SW 1271 (cell line): ENCODE data around the gene ZHX3.

ENCODE experiments used
- DNase-seq, 2 experiments: peaks; one replicate each; lab custom pipeline; 2025; lab: John Stamatoyannopoulos, UW

Gene ZHX3

DNA sequence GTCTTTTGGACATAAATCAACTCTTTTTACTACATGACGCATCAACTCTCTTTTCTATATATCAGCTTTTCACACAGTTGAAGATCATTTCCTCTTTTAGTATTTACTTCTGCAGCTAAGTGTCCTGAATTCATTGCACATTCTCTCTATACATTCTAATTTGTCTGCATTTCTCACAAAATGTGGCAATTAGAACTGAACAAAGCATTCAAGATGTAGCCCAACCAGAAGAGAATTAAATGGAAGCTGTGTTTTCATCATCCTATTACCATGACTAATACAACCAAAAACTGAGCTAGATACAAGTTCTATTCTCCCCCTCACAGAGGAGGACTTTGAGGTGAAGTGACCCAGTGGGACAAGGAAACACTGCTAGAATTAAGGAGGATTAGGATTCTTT is 93.2 kb downstream of the ZHX3 start:
- DNase-seq = no peak

DNA sequence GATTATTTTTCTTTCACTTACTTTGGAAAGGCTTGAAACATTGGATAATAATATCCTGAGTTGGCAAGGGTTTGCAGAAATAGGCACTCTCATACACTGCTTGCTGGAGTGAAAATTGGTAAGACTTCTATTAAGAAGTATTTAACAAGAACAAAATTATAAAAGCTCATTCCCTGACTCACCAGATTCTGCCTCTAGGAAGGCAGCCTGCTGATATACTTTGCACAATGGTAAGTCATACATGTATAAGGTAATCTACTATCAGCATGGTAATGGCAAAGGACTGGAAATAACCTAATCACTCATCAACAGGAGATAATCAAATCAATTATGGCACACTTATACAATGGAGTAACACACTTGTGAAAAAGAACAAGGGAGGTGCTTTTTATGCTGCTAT is 94.4 kb downstream of the ZHX3 start:
- no peak for DNase-seq

DNA sequence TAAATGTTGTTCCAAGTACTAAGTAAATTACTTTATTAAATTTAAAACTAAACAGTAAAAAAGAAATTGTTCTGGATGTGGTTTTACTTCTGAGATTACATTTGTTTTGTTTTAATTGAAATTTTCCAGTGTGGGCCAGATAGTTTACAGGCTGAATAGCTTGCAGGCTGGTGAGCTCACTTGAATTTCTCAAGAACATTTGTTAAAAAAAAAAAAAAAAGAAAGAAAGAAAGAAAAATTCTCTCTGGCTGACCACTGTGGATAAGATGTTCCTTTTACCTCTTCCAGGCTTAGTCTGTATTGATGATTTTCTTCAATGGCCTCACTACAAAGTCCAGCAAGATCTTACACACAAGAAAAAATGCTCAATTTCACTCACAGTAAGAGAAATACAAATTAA is 94.8 kb downstream of the ZHX3 start:
- no peak for DNase-seq

DNA sequence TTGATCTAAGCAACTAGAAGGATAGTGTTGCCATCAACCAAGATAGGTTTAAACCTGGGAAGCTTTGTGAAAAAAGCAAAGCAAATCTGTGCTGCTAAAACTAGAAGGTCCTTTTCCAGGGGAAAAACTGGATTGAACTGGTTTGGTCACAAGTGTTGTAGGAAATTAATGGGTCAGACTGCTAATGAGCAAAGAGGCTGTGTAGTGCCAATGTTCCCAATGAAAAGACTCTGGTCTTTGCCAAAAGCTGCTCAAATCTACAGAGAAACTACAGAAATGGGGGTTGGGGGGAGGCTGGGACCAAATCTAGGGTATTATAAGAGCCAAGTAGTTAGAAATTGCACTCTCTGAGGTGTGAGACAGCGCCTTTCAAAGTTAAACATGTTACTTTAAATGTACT is 95.2 kb downstream of the ZHX3 start:
- DNase-seq = no peak

DNA sequence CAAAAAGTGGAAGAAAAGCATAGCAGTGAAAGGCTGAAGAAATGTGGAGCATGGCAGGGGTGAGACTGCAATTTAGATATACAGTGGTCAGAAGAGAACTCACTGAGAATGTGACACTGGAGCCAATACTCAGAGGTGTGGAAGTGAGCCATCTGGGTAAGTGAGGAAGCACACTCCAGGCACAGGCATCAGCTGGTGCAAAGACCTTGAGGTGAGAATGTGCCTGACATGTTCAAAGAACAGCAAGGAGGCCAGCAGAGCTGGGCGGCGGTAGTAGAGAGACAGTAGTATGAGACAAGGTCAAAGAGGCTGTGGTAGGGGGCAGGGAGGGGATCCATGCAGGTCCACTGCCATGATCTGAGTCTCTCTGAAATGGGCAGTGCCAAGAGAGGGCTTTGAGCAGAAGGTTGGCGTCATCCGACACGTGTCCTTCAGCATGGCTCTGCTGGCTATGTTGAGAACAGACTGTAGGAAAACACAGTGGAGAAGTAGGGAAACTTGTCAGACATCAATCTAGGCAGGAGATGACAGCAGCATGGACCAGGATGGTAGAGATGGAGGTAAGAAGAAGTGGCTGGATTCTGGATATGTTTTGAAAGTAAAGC is 95.8 kb downstream of the ZHX3 start:
- DNase-seq = no peak

DNA sequence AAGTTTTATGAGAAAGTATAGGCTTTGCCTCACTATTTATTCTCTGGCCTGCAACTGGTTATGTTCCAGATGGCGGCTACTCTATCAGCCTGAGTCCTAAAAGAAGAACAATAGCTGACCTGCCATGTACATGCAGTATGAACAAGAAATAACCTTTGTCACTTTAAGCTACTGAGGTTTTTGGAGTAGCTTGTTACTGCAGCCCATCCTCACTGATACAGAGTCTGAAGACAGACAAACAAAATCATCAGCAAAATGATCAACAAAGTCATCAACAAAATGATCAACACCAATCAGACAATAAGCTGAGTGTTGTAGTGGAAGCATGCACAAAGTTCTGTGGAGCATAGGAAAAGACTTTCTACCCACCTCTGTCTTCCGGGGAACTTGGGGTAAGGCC is 97.7 kb downstream of the ZHX3 start:
- no peak for DNase-seq

DNA sequence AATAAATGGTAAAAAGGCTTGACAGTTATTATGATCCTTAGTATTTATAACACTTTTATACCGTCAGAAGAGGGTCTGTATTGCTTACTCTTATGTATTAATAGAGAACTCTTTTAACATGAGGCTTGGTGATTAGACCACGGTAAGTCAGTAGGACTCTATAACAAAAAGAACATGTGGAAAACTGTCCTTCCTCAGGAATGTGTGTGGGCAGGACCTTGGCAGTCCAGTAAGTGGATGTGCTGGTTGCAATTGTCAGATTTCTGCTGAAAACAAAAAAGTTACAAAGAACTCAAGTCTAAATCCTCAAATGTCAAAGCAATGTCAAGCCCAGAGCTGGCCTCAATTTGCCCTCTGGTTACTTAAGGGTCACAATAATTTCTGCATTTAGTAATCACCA is 99.1 kb downstream of the ZHX3 start:
- no peak for DNase-seq

DNA sequence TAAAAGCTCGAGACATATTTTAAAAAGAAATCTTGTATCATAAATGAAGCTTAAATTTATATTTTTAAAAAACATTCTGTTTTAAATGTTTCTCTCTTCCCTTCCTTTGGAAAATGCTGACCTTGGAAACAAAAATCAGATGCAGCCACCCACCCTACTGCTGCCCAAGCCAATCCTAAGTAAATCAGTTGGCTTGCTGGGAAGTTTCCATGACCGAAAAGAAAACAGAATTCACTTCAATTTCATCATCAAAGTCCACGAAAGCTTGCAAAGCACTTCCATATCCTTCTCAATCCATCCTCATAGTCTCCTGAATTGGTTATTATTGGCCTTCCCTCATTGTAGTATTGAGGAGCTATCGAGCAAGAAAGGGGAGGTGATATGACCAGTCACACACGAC is 100.1 kb downstream of the ZHX3 start:
- no peak for DNase-seq

DNA sequence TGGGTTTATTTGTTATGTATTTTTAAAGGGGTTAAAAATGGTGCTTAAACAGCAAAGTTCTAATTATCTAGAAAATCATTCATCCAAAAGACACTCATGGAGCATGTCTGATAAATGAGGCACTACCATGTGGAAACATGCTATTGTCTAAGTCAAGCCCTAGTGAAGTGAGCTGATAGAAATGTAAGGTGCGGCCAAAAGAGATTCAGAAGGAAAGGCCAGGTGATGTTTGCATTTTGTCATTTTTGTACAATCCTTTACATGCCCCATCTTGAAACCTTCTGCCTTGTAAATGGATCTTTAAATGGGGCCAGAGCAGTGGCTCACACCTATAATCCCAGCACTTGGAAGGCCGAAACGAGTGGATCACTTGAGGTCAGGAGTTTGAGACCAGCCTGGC is 102.9 kb downstream of the ZHX3 start:
- no peak for DNase-seq

DNA sequence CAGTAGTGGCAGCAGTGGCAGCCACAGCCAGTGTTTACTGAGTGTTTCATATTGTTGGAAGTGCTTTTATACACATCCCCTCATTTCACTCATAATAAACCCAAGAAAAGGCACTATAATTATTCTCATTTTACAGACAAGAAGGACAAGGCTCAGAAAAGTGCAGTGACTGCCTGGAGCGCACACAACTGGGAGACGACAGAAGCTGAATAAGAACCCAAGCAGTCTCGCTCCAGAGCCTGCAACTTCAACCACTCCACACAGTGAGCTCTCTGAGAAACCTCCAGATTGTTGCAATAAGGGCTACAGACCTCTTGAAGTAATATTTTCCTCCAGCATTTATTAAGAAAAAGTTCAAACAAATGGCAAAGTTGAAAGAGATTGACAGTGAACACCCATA is 103.3 kb downstream of the ZHX3 start:
- no peak for DNase-seq

DNA sequence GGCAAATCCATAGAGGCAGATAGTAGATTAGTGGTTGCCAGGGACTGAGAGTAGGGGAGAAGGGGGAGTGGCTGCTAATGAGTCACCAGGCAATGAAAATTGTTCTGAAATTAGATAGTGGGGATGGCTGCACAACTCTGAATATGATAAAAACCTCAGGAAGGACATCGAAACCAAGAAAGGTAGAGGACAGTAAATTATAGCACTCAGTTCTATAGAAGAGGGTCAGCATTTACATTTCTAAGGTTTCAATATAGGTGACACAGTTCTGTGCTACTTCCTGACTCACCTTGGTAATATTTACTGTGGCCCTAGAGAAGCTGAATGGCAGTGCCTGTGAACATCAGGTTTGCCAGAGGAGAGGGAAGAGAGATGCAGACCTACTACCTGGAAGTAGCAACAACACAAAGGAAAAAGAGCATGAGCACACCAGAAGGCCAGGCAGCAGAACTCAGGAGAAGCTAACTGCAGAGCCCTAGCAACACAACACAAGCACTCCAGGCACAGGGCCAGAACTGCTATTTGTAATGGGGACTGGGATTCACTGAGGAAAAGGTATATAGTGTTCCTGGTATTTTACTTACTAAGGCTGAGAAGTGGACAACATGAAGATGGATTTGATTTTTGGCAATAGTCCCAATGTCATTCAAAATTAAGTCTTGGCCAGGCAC is 104.2 kb downstream of the ZHX3 start:
- no peak for DNase-seq

DNA sequence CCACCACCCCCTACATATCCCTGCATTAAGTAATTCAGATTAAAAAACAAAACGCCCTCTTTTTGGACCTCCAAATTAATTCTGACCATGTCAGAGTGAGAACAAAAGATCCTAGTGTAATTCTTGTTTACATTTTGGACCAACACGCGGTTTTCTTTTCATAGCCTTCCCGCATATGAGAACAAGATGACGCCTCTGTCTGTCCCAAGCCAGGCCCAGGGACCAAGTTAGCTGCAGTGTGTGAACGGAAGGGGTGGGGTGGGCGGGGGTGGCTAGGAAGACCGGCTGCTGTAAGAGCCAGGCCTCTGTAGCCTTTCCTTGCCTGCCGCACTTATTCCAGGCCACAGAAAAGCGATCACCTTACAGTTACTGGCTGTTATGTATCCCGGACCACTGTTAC is 112.2 kb downstream of the ZHX3 start:
- DNase-seq = no peak

DNA sequence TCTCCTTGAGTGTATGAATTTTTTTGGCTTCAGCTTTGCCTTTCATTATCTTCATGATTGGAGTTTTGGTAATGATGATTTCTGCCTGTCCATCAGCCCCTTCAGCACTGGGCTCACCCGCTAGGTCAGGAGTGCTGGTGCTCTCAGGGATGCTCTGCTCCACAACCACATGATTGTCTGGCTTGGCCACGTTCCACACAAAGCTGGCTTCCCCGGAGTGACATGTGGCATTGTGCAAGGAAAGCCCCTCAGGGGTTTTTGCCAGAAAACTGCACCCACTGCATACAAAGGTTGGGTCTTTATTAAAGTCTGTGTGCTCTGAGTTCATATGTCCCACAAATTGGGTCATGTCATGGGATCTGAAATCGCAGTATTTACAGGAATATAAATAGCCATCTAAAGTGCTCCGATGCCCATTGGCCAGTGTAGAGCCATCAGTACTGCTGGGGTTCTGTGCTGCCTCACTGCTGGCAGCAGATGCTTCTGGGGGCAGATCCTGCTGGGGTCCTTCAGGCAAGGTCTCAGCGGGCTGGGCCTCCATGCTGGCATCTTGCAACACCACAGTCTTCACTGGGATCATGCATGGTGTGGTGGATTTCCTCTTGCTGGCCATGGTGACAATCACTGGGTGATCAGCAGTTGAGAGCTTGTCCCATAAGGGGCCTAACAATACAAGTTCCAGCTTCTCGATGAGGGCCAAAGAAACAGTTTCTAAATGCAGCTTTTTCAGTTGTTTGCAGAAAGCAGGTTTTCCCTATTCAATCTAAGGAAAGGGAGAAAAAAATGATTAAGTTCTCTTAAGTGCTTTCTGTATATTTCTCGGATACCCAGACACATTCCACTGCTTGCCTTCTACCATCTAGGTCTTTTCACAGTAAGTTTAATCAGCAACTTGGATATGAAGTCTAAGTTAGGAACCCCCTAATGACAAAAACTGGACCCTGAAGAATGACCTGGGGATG is 112.9 kb downstream of the ZHX3 start:
- no peak for DNase-seq

DNA sequence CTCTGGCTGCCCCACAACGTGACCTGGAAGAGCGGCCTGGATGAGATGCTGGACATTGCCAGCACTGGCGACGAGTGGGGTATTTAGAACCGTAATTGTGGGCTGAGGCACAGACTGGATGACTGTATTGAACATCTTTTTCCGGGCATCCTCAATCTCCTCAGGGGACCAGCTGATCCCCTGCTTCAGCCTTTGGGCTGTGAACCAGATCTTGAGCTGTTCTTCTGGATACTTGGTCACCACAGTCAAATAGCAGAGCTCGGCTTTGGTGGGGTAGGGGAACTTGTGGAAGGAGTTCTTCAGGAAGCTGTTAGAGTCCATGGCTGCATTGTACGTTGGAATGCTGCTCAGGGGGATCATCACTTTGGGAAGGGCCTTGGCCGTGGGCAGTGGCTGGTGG is 113.9 kb downstream of the ZHX3 start:
- no peak for DNase-seq

DNA sequence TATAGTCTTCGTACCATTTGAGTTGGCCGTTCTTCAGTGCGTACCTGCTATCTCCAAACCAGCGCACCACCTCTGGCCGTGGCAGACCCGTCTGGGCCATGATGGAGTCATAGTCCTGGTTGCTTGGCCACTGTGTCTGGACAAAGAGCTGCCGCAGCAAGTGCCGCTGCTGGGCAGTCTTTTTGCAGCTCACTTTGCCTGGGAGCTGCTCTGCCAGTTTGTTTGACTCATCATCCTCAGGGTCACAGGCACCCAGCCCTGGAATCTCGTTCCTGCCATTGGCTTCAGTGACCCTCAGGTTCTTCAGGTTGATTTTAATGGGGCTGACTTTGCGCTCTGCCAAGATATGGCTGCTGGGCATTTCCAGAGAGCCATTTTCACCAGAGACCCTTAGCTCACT is 115.1 kb downstream of the ZHX3 start:
- no peak for DNase-seq

DNA sequence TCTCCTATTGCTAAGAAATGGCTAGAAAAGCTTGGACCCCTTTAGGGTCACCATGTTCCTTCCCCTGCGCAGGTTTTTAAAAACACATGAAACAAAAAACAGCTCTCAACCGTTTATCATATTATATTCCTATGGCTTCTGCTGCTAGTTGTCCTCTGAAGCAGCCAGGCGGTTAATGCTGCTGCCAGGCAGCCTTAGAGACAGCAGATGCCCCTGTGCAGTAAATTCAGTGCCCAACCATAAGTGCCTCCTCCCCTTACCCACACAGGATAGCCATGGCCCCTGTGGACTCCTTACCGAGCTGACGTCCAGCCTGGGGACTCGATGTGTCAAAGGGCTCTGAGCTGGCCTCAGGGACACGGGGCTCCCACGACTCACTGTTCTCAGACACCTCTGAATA is 115.8 kb downstream of the ZHX3 start:
- no peak for DNase-seq

DNA sequence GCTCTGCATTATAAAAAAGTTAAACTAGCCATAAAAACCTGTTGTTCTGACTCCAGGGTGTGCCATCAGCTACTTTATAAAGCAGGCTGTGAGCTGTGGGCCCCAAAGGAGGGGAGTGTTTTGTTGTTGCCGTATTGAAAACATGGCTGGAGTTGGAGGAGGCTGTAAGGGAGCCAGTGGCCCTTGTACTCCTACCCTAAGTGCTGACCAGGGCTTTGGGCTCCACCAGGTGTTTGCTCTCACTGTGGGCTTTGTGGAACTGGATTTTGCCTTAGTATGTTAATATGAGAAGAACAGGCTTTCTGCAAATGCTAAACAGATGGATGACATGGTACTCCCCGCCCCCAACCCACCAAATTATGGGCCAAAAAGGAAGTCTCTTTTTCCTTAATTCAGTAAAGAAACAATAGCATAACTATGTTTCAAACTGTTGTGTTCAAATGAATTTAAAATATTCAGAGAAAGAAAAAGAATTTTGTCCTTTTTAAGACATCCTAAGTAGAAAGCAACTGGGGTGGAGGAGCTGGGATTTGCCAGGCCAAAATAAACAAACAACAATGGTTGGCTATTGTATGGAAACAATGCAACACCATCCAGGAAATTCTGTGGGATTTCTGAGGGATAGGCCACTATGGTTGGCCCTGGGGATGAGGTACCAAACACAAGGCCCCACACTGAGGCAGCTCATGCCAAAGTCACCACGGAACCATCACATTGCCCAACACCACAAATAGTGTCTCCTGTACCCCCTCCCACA is 116.9 kb downstream of the ZHX3 start:
- no peak for DNase-seq

DNA sequence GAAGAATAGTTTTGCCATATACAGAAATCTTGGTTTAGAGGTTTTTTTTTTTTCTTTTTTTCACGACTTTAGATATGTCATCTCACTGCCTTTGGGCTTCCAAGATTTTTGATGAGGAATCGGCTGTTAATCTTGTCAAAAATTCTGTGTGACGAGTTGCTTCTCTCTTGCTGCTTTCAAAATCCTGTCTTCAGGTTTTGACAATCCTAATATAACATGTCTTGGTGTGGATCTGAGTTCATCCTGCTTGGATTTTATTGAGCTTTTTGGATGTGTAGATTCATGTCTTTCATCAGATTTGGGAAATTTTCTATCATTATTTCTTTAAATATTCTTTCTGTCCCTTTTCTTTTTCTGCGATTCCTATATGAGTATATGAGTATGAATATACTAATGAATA is 119.1 kb downstream of the ZHX3 start:
- no peak for DNase-seq

DNA sequence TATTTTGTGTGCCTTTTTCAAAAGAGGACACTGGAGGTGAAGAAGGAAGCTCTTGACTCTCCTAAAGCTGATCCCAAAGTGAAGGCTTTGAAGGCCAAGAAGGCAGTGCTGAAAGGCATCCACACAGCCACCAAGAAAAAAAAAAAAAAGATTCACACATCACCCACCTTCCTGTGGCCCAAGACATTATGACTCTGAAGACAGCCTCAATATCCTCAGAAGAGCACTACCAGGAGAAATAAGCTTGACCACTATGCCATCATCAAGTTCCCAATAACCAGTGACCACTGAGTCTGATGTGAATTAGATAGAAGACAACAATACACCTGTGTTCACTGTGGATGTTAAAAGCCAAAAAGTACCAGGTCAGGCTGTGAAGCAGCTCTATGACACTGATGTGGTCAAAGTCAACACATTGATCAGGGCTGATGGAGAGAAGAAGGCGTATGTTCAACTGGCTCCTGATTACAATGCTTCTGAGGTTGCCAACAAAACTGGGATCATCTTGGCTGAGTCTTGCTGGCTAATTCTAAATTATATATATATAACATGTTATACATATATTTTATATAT is 120.8 kb downstream of the ZHX3 start:
- no peak for DNase-seq

DNA sequence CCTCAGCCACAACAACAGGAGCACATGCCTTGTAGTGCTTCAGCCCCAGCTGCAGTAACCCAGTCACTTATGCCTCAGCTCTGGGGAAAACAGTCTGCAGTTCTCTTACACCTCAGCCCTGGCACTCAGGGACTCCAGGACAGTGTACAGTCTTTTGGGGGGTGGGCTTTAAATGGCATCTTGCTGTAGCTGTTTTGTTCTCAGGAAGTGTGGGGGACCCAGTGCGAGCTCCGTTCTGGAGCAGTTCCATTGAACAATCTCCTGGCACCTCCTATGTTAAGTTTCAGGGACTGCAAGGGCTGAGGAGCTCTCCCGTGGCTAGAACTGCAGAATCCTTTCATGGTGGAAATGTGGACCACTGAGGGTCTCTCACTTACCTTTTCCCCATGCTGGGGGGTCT is 125.0 kb downstream of the ZHX3 start:
- no peak for DNase-seq

DNA sequence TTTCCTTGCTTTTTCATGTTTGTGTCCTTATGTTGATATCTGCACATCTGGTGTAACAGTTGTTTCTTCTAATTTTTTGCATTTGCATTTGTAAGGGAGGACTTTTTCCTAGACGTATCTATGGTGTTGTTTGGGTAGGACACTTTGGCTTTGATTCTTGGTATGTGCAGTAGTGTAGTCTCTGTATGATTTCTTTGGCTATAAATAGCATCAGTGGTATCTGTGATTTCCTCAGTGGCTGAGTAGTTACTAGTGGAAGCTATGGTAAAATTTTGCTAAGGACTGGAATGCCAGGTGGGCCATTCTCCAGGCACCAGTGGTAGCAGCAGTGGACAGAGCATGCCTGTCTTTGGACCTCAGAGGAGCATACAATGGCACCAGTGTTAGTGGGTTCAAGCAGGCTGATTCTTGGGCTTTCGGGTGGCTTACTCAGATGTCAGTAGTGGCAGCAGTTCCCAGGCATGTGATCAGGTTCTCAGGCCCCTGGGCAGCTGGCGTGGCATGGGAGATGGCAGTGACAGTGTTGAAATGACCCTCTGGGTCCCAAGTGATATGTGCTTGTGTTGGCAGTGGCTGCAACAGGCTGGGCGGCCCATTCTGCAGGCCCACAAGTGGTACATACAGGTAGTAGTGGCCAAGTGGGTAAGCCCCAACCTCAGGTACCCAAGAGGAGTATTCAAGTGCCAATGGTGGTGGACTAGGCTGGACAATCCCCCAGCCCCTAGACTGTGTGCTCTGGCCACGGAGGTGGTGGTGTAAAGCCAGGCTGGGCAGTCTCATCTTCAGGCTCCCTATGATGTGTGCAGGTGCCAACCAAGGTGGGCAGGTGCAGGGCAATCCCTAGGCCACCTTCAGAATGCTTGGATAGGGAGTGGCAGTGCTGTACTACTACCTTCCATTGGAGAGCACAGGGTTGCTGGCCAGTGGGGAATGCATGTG is 125.7 kb downstream of the ZHX3 start:
- no peak for DNase-seq
